Fibroblast of pulmonary artery (primary cell): ENCODE results near the gene CD34.

Experiments used
- DNase-seq: peaks from one replicate; pipeline ENCODE4 v3.0.0-alpha.2; 2010; ENCODE audit warnings: low read depth
- H3K4me3 ChIP-seq: replicated peaks from 2 replicates; pipeline ENCODE4 v1.5.1; 2011; ENCODE audit warnings: low read depth, mild to moderate bottlenecking, control low read depth, low read length, moderate library complexity
- CTCF ChIP-seq: IDR thresholded peaks from 2 replicates; pipeline ENCODE4 v1.5.1; 2011; ENCODE audit warnings: mild to moderate bottlenecking, control low read depth, low read length, inconsistent platforms; ENCODE audit errors: missing control alignments

The CD34 gene

GRCh38 chr1:207954104-207954503 is 43.2 kb upstream of the CD34 start:
- no peak for TF ChIP-seq CTCF
- no peak overlapping the region for H3K4me3 ChIP-seq
- no peak for DNase-seq

GRCh38 chr1:207952617-207953542 is 42.0 kb upstream of the CD34 start:
- no peak overlapping the region for H3K4me3 ChIP-seq
- no peak for TF ChIP-seq CTCF
- DNase-seq, result peak; percentile 35

- no peak for TF ChIP-seq CTCF
- H3K4me3 ChIP-seq, result no peak overlapping the region
- no peak for DNase-seq
These were observed 40.7 kb upstream of the CD34 start for GRCh38 chr1:207951652-207952051.

- H3K4me3 ChIP-seq, result no peak overlapping the region
- no peak for DNase-seq
- TF ChIP-seq CTCF, result no peak
These were observed 39.8 kb upstream of the CD34 start for GRCh38 chr1:207950750-207951149.

GRCh38 chr1:207949571-207950195 is 38.8 kb upstream of the CD34 start:
- TF ChIP-seq CTCF, result no peak
- DNase-seq, result no peak
- H3K4me3 ChIP-seq, result no peak overlapping the region

GRCh38 chr1:207948536-207949250 is 37.8 kb upstream of the CD34 start:
- no peak for DNase-seq
- H3K4me3 ChIP-seq, result no peak overlapping the region
- no peak for TF ChIP-seq CTCF
